ENCODE data around the gene NR3C1. TPM values are rescaled to one million over a fixed set of nuclear protein-coding genes. Genes with fewer than 3 reads are reported as not detected.
"Not testable (repeated sequence)": the region's sequence is repeated elsewhere in the genome, so short reads cannot be mapped to it uniquely, and the experiment has no call there.

Gene NR3C1
- total RNA-seq, 3 donors from 2014 or later (not counting 1 experiment from before 2014, with no cell fraction given): 147 to 168 (median 165) TPM

DNA sequence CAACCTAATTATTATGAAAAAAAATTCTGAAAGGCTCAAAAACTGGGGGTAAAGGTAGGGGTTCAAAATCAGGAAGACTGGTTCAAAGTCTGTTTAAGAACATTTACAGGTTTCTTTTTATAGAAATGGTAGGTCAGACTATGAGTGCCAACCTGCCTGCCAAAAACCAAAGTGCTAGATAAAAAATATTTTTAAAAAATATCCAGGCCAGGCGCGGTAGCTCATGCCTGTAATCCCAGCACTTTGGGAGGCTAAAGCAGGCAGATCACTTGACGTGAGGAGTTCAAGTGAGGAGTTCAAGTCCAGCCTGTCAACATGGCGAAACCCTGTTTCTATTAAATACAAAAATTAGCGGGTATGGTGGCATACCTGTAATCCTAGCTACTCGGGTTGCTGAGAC, 67.0 kb downstream of the NR3C1 start:
- intact Hi-C loops (cut with micrococcal nuclease): no loop called here
- no peaks in the 10 kb centered on the region for H3K27me3 ChIP-seq (ENCODE audit: control insufficient read depth, insufficient read depth, low read length)
- ATAC-seq (no peak), DNase-seq (no peak)
- Mint-ChIP-seq H3K9me3 (no peaks in the 10 kb centered on the region), H3K4me1 (peaks cover 44 to 49% of the 10 kb centered on the region in 2 donors), H3K4me3 (no peak overlapping the region), H3K27me3 (ENCODE audit: low read depth in 2 of 2) (no peaks in the 10 kb centered on the region), H3K27ac (peak overlapping the region; percentile 49 to 75), H3K36me3 (no peaks in the 10 kb centered on the region)
- no peak overlapping the region for H3K27ac ChIP-seq (ENCODE audit: low read length)
- TF ChIP-seq, protein P1, sequence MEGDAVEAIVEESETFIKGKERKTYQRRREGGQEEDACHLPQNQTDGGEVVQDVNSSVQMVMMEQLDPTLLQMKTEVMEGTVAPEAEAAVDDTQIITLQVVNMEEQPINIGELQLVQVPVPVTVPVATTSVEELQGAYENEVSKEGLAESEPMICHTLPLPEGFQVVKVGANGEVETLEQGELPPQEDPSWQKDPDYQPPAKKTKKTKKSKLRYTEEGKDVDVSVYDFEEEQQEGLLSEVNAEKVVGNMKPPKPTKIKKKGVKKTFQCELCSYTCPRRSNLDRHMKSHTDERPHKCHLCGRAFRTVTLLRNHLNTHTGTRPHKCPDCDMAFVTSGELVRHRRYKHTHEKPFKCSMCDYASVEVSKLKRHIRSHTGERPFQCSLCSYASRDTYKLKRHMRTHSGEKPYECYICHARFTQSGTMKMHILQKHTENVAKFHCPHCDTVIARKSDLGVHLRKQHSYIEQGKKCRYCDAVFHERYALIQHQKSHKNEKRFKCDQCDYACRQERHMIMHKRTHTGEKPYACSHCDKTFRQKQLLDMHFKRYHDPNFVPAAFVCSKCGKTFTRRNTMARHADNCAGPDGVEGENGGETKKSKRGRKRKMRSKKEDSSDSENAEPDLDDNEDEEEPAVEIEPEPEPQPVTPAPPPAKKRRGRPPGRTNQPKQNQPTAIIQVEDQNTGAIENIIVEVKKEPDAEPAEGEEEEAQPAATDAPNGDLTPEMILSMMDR (IDR thresholded peaks at IDR 0.05): no peak
- H3K4me3 ChIP-seq (ENCODE audit: low read length): no peak overlapping the region
- no peaks in the 10 kb centered on the region for H3K36me3 ChIP-seq (ENCODE audit: control insufficient read depth, insufficient read depth, low read length)
- no peaks in the 10 kb centered on the region for H3K9me3 ChIP-seq (ENCODE audit: control insufficient read depth, insufficient read depth, low read length)
- no peaks in the 10 kb centered on the region for H3K4me1 ChIP-seq (ENCODE audit: control insufficient read depth, insufficient read depth, low read length)
- 96% methylated on average over 6 of the region's 6 CpGs for WGBS (ENCODE audit: insufficient coverage)

DNA sequence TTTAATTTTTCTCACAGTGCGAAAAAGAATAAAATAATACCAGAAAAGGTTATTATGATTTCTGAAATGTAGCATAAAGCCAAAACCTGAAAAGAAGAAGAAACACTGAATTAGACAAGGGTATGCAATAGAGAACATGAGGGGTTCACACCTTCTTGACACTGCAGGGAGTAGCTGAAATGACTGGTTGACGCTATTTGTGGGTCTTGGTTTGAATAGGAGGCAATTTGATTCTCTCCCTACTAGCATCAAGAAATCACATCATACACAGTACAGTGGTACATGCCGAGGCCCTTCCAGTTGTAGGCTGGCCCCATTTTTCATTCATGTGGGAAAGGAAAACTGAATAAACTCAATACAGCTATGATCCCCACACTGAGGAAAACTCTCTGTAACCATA, 68.6 kb downstream of the NR3C1 start:
- no peak for DNase-seq
- H3K27me3 ChIP-seq (ENCODE audit: control insufficient read depth, insufficient read depth, low read length): no peaks in the 10 kb centered on the region
- no peaks in the 10 kb centered on the region for H3K9me3 ChIP-seq (ENCODE audit: control insufficient read depth, insufficient read depth, low read length)
- peaks cover 40 to 47% of the 10 kb centered on the region in 2 donors for H3K4me1 Mint-ChIP-seq
- H3K4me1 ChIP-seq (ENCODE audit: control insufficient read depth, insufficient read depth, low read length): no peaks in the 10 kb centered on the region
- 75% methylated on average over 2 of the region's 3 CpGs for WGBS (ENCODE audit: insufficient coverage)
- H3K9me3 Mint-ChIP-seq: no peaks in the 10 kb centered on the region
- H3K36me3 Mint-ChIP-seq: no peaks in the 10 kb centered on the region
- no peak overlapping the region for H3K4me3 Mint-ChIP-seq
- no peak for ATAC-seq
- intact Hi-C loops (cut with micrococcal nuclease): no loop called here
- no peaks in the 10 kb centered on the region for H3K36me3 ChIP-seq (ENCODE audit: control insufficient read depth, insufficient read depth, low read length)
- TF ChIP-seq, protein P1 (IDR thresholded peaks at IDR 0.05): no peak
- H3K27ac Mint-ChIP-seq: peak overlapping the region; percentile 43 to 65
- no peak overlapping the region for H3K27ac ChIP-seq (ENCODE audit: low read length)
- no peaks in the 10 kb centered on the region for H3K27me3 Mint-ChIP-seq (ENCODE audit: low read depth in 2 of 2)
- no peak overlapping the region for H3K4me3 ChIP-seq (ENCODE audit: low read length)

DNA sequence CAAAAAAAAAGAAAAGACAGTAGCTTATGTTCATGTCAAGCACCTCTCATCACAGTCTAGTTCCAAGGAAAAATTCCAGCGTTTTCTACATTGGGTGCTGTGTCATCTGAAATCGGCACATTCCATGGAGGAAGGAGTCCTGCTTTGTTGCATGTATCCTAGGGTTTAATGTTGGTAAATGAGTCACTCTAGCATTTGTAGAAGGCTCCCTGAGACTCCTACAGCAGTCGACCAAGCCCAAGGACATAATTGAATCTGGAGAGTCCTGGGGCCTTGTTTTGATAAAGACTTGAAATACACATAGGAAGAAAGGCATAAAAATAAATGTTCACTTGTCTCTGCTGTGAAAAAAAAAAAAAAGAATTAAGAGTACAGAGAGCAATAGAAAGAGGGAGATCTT, 69.1 kb downstream of the NR3C1 start:
- H3K4me3 ChIP-seq (ENCODE audit: low read length); H3K4me1 ChIP-seq (ENCODE audit: control insufficient read depth, insufficient read depth, low read length); H3K27me3 ChIP-seq (ENCODE audit: control insufficient read depth, insufficient read depth, low read length); ATAC-seq; H3K27me3 Mint-ChIP-seq (ENCODE audit: low read depth in 2 of 2); H3K9me3 ChIP-seq (ENCODE audit: control insufficient read depth, insufficient read depth, low read length); H3K27ac ChIP-seq (ENCODE audit: low read length); H3K36me3 ChIP-seq (ENCODE audit: control insufficient read depth, insufficient read depth, low read length); H3K36me3 Mint-ChIP-seq; DNase-seq; H3K9me3 Mint-ChIP-seq; intact Hi-C loops (cut with micrococcal nuclease); H3K4me3 Mint-ChIP-seq: not testable (repeated sequence)
- H3K4me1 Mint-ChIP-seq: peaks cover 35 to 42% of the 10 kb centered on the region in 2 donors
- H3K27ac Mint-ChIP-seq: peak overlapping the region; percentile 43 to 65
- whole genome bisulfite sequencing (ENCODE audit: insufficient coverage): 96% methylated on average over 3 of the region's 3 CpGs

DNA sequence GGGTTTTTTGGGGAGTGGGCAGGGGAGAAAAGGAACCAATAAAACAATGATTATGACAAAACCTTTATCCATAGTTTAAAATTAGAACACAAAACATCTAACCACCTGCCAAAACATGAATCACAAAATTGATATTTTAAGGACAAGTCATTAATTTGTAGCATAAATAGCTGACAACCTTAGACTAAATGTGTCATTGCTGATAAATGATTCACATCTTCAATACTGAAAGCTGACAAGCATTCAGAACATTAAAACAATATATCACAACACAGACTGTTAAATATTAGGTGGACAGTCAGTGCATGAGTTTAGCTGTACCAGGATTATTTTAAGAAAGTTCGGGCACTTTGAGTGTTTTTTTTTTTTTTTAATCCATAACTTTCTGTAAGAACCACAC, 71.5 kb downstream of the NR3C1 start:
- 80% methylated on average over 1 of the region's 1 CpG for WGBS (ENCODE audit: insufficient coverage)
- Mint-ChIP-seq H3K4me3 (no peak overlapping the region), H3K4me1 (peaks cover 54 to 57% of the 10 kb centered on the region in 2 donors), H3K27me3 (ENCODE audit: low read depth in 2 of 2) (no peaks in the 10 kb centered on the region), H3K36me3 (no peaks in the 10 kb centered on the region), H3K27ac (peak overlapping the region in 1 of 2 donors; percentile 68), H3K9me3 (no peaks in the 10 kb centered on the region)
- no peak overlapping the region for H3K4me3 ChIP-seq (ENCODE audit: low read length)
- H3K27ac ChIP-seq (ENCODE audit: low read length): no peak overlapping the region
- H3K4me1 ChIP-seq (ENCODE audit: control insufficient read depth, insufficient read depth, low read length): peaks cover 8% of the 10 kb centered on the region
- DNase-seq (no peak), ATAC-seq (no peak)
- TF ChIP-seq, protein P1 (IDR thresholded peaks at IDR 0.05): no peak
- H3K27me3 ChIP-seq (ENCODE audit: control insufficient read depth, insufficient read depth, low read length): no peaks in the 10 kb centered on the region
- peaks cover 4% of the 10 kb centered on the region for H3K9me3 ChIP-seq (ENCODE audit: control insufficient read depth, insufficient read depth, low read length)
- no peaks in the 10 kb centered on the region for H3K36me3 ChIP-seq (ENCODE audit: control insufficient read depth, insufficient read depth, low read length)
- intact Hi-C loops (cut with micrococcal nuclease): no loop called here

Measured in natural killer cell (primary cell).